T-helper 2 cell (primary cell): ENCODE results near the gene DAZAP2.

Experiments used
- DNase-seq, 5 experiments: peaks; one replicate each; pipeline versions ENCODE4 v3.0.0 to v3.0.0-alpha.2; 2012 to 2022
- total RNA-seq, 2 donors: gene quantifications; one replicate each; lab custom pipeline; 2026; lab: John Stamatoyannopoulos, UW

DAZAP2 gene, protein sequence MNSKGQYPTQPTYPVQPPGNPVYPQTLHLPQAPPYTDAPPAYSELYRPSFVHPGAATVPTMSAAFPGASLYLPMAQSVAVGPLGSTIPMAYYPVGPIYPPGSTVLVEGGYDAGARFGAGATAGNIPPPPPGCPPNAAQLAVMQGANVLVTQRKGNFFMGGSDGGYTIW
- 226 to 285 reads per million in 2 donors for total RNA-seq

DNA sequence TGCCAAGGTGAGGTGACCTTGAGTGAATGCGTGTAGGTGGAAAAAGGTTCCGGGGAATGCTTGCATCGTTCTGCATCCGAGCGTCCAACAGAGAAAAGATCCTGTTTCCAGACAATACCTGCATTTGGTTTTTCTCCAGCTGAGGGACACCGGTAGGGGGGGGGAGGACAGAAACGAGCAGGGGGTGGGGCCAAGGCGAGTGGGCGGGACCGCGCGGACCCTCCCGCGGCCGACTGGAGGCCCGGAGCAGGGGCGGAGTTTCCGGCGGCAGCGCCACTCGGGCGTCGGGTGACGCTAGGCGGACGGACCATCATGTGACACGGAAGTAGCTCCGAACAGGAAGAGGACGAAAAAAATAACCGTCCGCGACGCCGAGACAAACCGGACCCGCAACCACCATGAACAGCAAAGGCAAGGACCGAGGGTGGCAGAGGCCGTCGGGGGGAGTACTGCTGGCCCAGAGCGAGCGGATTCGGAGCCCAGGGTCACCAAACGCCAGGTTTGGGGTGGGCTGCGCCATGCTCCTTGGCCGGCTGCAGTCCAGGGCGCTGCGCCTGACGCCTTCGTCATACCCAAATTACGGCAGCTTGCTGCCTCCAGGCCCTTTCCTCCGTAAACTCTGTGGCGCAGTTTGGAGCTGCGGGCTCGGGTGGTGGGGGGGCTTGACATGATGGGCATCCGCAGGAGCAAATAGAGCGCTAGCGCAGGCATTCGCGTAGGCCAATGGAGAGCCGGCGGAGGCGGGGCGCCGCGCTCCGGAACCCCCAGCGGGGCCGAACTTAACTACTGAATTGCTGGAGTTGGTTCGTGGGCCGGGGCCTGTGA lies at the start of gene DAZAP2:
TSS of gene DAZAP2 (plus strand) at position 317 of the 825 bp plus-strand sequence. CDS start at position 399, 82 bp downstream.
- peak; percentile 89 to 98 (median 96) for DNase-seq

DNA sequence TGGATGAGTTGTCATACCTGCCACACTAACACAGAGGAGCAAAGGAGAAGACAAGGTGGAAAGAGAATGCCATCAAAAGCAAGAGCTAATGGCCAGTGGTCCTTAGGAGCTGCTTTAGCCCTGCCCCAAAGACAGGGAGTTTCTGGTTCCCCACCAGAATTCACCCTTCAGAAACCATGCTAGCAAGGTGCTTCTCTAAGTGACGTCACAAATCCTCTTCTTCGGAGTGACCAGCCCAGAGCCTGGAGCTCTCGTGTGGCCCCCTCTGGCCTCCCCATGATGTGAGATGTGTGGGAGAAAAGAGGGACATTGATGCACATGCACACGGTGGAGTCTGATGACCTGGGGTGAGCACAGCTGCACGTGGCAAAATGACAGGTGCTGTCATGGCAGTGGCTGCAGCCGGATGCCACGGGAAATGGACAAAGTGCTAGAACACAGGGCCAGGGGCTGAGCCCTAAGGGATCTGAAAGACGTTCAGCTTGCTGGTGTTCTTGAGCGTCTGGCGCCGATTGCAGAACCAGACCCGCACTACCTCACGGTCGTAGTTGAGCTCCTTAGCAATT lies 48.8 kb upstream of the DAZAP2 start:
- DNase-seq = no peak

DNA sequence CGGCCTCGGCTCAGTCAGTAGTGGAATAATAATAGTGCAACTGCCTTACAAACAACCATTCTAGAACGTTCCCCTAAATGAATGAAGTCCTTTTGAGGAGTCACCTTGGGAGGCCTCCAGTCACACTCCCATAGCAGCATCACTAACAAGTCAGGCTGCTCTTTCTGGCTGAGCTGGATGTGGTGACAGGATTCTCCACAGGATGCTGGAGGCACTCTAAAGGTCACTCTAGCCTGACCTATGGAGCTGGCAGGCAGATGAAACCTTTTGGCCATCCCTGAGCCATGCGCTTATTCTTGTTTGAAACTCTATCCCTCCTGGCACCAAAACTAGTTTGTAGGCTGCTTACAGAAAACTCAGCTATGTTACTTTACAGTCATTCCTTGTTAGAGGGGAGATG lies 47.8 kb upstream of the DAZAP2 start:
- DNase-seq = no peak

DNA sequence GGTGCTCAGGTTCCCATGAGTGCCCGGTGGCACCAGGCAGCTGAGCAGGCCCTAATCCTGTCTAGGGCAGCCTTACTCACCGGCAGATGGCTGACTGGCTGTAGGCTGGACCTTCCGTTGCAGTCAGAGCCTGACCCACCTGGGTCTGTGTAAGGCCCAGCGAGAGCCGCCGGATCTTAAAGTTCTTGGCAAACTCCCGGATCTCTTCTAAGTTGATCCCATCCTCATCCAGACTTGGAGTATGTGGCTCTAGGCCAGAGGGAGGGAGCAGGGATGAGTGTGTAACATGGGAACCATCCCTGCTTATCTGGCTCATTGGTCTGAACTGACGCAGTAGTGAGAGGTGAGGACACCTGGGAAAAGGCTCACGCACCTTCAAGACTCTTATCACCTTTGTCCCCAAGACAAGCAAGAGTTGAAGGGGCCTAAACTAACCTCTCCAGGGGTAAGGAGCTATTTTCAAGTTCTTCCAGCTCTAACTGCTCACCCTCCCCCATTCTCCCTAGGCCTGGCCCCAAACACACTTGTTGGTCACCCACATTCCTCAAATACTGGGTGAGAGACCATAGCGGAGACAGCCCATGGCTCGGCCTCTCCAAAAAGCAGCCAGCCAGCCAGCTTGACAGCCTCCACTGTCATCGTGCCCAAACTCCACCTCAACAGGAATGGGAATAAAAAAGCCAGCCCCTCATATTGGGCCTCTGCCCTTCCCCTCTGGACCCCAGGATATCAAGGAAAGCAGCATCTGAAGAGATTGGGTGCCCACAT lies 46.9 kb upstream of the DAZAP2 start:
- DNase-seq = no peak

DNA sequence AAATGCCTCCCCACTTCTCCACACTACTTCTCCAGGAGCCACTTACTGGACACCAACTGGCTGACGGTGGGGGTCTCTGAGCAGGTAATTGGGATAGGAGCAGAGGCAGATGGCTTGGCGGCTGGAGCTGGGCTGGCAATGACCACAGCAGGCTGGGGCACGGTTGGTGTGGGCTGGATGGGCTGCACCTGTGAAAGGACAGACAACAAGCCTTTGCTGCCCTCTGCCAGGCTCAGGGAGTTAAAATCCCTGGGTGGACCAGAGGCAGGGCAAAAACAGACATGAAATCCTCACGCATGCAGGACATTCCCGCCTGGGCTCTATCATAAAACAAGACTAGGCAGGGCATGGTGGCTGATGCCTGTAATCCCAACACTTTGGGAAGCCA lies 46.3 kb upstream of the DAZAP2 start:
- DNase-seq = no peak

DNA sequence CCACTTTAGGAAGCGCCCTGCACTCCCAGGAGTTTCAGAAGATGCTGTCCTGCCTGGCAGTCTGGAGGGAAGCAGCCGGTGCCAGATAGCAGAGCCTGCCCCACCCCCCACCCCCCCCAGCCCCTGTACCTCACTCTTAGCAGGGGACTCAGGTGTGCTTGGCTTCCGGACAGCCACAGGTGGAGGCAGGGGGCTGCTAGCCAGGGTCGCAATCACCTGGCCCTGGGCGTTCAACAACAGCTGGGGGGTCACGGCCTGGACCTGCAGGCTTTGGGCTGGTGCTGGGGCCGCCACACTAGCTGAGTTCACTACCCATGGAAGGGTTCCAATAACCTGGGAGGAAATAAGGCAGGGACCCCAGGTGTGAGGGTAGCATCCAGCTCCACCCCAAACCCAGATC lies 42.8 kb upstream of the DAZAP2 start:
- no peak for DNase-seq

DNA sequence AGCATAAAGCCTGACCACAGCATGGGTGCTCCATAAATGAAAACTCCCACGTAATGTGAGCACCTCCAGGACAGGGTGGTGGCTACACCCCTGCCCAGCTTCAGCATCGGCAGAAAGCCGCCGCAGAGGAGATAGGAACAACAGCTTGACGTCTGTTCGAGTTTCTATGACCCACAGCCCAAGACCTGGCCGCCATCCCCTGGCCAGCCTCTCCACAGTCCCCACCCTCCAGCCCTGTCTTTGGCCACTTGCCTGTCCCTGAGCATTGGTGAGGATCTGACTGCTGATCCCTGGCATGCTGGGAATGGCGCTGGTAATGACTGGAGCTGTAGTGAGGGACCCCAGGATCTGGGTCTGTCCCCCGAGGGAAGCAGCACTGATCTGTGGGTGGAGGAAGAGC lies 42.1 kb upstream of the DAZAP2 start:
- DNase-seq = no peak

DNA sequence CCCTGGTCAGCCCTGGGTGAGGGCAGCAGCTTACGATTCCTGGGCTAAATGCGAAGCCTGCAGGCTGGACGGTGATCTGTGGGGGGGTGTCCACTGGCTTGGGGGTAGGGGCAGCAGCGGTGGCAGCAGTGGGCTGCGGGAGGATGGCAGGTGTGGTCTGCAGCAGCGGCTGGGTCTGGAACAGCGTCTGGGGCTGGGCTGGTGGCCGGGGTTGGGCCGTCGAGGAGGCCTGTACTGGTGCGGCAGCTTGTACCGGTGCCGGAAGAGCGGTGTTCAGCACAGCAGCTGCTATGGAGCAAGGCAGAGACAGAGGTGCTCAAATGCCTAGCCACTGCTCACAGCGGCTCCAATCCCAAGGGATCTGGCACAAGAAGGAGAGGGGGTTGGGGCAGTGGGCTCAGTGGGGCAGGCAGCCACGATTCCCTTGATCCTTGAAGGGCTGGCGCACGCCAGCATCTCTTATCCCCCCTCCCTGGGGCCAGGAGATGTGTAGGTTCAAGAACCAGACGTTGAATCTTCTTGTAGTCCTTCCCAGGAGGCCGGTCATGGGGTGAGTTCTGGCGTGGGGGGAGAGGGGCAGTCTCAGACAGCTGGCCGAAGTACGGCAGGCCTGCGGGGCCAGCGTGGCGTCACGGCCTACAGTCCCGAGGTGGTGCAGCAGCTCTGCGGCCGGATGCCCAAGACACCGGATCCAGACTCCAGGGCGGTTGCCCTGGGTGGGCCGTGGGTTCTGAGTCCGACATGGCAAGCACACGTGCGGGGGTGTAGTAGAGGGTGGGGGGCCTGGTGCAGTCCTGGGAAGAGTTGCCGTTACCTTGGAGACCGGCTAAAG lies 40.7 kb upstream of the DAZAP2 start:
- DNase-seq = no peak

DNA sequence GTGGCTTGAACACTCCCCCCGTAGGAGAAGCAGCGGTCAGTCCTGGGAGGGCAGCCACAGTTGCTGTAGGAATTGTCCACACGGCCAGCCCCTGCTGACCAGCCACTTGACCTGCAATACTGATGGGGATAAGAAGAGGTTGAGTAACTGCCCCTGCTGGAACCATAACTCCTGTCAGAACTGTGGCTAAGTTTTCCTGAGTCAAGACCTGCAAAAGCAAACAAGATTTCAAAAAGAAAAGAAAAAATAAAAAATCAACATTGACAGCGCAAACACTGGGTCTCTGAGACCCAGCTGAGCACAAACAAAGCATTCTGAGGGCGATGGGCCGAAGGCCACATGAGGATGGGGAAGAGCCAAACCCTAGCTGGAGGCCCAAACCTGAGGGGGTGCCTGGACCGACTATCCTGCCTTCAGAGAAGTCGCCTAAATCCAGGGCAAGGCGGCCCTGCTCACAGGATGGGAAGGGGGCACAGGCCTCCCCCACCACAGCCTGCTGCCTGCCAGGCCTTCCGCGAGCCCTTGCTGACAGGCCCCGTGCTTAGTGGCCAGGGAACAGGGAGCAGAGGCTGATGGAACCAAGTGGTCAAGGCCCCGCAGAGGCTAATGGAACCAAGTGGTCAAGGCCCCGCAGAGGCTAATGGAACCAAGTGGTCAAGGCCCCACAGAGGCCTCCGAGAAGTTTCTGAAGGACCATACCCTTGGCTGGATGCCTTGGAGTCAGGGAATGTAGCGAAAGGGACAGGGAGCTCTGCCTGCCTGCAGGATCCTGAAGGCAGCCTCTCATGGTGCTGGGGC lies 39.9 kb upstream of the DAZAP2 start:
- DNase-seq = no peak

DNA sequence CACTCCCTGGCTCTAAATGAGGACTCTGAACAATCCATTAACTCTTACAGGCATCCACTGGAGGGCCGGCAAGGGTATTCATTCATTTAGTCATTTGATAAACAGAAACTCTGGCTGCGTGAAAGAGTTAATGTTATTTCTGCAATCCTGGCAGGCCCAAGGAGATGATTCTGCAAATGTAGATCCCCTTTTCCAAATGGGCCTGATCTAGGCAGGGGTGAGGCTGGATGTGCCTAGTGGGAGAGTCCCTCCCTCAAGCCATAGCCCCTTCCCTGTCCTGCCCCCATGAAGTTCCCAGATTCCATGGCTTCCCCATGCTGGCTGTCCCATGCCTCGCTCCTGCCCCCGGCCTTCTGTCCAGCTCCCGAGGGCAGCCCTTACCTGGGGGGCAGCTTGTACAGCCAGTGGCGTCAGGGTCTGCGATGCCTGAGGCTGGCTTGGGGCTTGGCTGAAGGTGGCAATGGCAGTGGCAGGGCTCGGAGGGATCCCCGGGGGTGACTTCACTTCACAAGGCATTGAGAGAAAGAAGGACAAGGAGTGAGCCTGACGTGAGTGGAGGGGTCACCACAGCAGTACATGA lies 39.2 kb upstream of the DAZAP2 start:
- no peak for DNase-seq

DNA sequence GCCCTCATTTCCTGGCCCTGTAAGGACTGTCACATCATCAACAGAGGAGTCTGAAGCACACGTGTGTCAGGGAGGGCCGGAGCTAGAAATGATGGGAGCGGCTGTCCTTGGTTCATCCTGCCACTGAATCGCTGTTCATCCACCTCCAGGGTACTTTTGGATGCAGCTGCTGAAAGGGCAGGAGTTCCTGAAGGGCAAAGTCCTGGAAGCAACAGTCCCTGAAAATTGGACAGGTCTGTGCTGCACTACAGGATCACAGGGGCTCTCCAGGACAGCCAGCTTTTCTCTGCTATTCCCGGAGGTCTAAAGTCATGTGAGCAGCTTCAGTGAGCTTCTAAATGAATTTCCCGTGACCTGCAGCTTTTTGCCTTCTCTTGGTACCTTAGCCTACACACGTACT lies 38.5 kb upstream of the DAZAP2 start:
- DNase-seq = no peak

DNA sequence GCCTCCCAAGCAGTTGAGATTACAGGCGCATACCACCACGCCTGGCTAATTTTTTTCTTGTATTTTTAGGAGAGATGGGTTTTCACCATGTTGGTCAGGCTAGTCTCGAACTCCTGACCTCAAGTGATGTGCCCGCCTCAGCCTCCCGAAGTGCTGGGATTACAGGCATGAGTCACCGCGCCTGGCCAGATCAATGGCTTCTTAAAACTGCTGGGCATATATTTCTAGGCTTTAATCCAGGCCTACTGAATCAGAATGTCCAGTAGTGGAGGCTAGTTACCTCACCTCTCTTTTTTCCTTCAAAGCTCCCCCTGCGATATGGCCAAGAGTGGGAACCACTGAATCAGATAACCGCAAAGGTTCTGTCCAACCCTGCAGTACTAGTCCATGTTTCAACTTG lies 37.8 kb upstream of the DAZAP2 start:
- DNase-seq = no peak

DNA sequence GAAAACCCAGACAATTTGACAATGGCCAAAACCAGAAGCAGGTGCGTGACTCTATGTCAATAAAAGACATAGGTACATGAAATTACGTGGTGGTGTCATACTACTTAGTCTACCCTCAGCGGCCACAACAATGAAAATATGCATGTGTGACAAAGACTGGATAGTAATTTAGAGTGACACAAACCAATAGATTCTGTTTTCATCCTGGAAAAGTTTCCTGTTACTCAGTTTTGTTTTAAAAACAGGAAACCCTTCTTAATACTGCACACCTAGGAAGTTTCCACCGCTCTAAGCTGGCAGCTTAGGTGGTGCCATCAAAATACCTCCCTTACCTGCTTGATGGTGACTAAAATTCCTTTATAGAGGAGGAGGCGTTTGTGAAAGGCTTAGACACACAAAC lies 35.9 kb upstream of the DAZAP2 start:
- peak in 1 of 5 experiments; percentile 37 for DNase-seq

DNA sequence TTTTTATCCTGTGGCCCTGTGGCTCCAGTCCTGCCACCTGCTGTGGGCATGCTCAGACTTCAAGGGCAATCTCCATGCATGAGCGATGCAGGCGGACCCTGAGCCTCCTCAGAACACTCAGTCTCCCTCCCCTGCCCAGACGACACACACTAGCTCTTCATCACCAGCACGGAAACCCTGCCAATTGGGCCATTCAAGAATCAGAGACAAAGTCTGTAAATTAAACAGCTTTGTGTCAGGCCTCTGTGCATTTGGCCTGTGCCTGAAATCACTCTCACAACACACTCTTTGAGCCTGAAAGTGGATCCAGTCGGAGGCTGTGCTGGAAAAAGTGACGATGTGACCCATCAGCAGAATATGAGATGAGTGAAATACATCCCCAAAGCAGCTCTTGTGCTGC lies 33.3 kb upstream of the DAZAP2 start:
- DNase-seq = no peak

DNA sequence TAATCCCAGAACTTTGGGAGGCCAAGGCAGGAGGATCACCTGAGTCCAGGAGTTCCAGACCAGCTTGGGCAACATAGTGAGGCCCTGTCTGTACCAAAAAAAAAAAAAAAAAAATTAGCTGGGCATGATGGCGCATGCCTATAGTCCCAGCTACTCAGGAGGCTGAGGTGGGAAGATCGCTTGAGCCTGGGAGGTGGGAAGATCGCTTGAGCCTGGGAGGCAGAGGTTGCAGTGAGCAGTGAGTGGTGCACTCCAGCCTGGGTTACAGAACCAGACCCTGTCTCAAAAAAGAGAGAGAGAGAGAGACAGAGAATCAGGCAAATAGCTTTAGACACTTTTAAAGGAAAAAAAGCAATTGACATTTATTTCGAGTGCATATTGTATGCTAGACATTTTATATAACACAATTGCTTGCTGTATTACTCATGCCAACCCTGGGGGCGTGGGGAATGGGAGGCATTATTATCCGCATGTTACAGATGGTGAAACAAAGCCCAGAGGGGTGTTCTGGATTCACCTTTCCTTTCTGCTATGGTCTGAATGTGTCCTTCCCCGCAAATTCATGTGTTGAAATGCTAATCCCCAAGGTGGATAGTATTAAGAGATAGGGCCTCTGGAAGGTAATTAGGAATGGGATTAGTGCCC lies 30.5 kb upstream of the DAZAP2 start:
- DNase-seq = no peak

DNA sequence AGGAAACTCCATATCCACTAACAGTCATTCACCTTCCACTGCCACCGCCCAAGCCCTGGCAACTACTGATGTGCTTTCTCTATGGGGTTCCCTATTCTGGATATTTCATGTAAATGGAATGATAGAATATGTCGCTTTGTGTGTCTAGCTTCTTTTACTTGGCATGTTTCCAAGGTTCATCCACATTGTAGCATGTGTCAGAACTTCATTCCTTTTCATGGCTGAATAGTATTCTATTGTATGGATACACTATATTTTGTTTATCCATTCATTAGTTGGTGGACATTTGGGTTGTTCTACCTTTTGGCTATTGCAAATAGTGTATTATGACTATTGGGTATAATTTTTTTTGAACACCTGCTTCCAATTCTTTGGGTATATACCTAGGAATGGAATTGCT lies 29.4 kb upstream of the DAZAP2 start:
- no peak for DNase-seq

DNA sequence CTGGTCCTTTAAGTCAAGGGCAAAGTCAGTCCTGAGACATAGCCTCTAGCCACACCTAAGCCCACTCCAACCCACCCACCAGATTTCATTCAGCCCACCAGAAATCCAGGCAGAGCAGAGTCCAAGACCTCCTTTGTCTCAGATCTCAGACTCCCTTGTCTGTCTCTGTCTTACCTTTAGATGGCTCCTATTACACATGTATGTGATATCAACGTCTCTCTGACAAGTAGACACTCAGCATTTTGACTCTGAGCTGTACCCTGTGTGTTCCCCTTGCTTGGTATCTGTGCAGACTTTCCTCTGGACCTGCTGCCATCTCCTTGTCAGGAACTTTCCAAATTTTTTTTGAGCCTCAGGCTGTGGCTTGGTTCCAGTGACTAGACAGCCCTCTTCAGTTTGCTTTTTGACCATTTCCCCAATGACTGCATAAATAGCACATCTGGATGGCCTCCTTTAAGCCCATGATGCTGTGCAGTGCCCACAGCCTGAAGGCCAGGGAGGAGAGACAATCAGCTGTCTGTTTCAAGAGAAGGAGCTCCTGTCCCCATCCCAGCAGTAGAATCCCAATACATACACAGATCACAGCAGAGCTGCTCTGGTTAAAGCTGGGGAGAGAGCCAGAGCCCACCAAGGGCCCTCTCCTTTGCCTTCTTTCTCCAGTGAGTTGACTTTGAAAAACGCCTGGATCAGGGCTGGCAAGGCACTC lies 27.8 kb upstream of the DAZAP2 start:
- DNase-seq = no peak

DNA sequence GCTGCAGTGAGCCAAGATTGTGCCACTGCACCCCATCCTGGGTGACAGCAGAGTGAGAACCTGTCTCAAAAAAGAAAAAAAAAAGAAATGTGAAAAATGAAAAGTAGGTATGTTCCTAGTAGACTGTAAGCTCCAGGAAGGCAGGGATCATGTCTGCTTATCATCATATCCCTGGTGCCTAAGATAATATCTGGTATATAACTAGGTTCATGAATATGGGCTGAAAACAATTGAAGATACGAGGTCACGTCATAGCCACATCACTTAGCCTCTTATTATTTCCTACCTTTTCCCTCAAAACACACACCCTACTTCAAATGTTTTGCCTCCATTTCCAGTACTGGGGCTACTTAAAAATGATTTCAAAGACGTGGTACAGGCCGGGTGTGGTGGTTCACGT lies 23.7 kb upstream of the DAZAP2 start:
- no peak for DNase-seq

DNA sequence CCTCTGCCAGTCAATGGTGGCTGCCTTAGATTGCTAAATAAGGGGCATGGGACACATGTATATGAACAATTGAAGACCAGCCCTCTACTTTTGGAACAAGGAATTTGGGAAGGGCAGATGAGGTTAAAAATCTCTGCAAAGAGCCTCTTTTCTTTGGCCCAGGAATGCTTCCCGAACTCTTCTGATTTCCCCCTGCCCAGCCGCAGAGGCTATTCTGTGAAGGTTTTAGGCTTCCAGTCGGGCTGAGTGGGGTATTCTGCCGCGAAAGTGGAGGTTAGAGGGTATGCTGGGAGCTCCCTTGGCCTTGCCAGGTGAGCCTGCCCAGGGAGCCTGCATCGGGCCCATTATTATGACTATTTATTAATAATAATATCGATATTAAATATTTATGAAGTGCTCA lies 22.0 kb upstream of the DAZAP2 start:
- DNase-seq = no peak
